ENCODE results near the gene DMRTC2. TPM values are rescaled to one million over a fixed set of nuclear protein-coding genes. Genes with fewer than 3 reads are reported as not detected.

The DMRTC2 gene
- total RNA-seq: not detected in 2 replicates

GRCh38 chr19:41845001-41845050 lies at the start of gene DMRTC2:
Gene DMRTC2, plus strand, starts transcription at chr19:41845042. Its CDS starts 2,387 bp downstream, at chr19:41847429.

GRCh38 chr19:41796362-41796761 lies 48.5 kb upstream of the DMRTC2 start, which contains the start of gene CEACAM3:
Gene CEACAM3, plus strand, starts transcription at chr19:41796587. Its CDS starts 91 bp downstream, at chr19:41796678.

GRCh38 chr19:41844601-41845000 lies 241 bp upstream of the DMRTC2 start, which contains the start of gene LYPD4:
Gene LYPD4, minus strand, starts transcription at chr19:41844683. Its CDS starts 5,398 bp downstream, at chr19:41839285.

GRCh38 chr19:41859618-41860418 lies 15.0 kb downstream of the DMRTC2 start, which contains the start of gene RPS19:
Gene RPS19, plus strand, starts transcription at chr19:41860255. Its CDS starts 520 bp downstream, at chr19:41860775.

GRCh38 chr19:41876847-41877832 lies 32.3 kb downstream of the DMRTC2 start, which contains the start of gene CD79A:
Gene CD79A, plus strand, starts transcription at chr19:41877279. Its CDS starts 26 bp downstream, at chr19:41877305.

GRCh38 chr19:41882568-41883462 lies 38.0 kb downstream of the DMRTC2 start, which contains the start of gene ARHGEF1:
Gene ARHGEF1, plus strand, starts transcription at chr19:41883184. Its CDS starts 4,899 bp downstream, at chr19:41888083.

Other genes with a start within 250 kb of the DMRTC2 start
- not detected in 2 replicates for gene CEACAM4, start 218.0 kb upstream of the DMRTC2 start, total RNA-seq
- gene CEACAM7, start 156.8 kb upstream of the DMRTC2 start, total RNA-seq: not detected in 2 replicates
- not detected in 2 replicates for gene CEACAM5, start 136.4 kb upstream of the DMRTC2 start, total RNA-seq
- gene CEACAM6, start 89.5 kb upstream of the DMRTC2 start, total RNA-seq: not detected in 2 replicates
- not detected in 2 replicates for gene CEACAM3, start 48.5 kb upstream of the DMRTC2 start, total RNA-seq
- gene LYPD4, start 359 bp upstream of the DMRTC2 start, total RNA-seq: not detected in 2 replicates
- 2,053 and 3,233 TPM in 2 replicates for gene RPS19, start 15.2 kb downstream of the DMRTC2 start, total RNA-seq
- gene CD79A, start 32.2 kb downstream of the DMRTC2 start, total RNA-seq: not detected in 2 replicates
- 43.9 and 51.0 TPM in 2 replicates for gene ARHGEF1, start 38.1 kb downstream of the DMRTC2 start, total RNA-seq
- gene ERFL, start 83.4 kb downstream of the DMRTC2 start, total RNA-seq: not detected in 2 replicates
- 436 and 499 TPM in 2 replicates for gene RABAC1, start 114.3 kb downstream of the DMRTC2 start, total RNA-seq
- gene ATP1A3, start 149.2 kb downstream of the DMRTC2 start, total RNA-seq: 4.9 TPM in 1 of 2 replicates, not detected in the other
- gene GRIK5, start 225.2 kb downstream of the DMRTC2 start, total RNA-seq: not detected in 2 replicates
- 10.3 and 13.3 TPM in 2 replicates for gene ZNF574, start 231.1 kb downstream of the DMRTC2 start, total RNA-seq

All from cardiac atrium fibroblast (primary cell).